DOHH2 (cell line): ENCODE measurements around the gene SLC16A4.

Source experiments
- H3F3A ChIP-seq: fragments of 200-600 bp; sonication (generic), shearing (Covaris generic); 2 replicates; pipeline ENCODE4 v1.6.0; 2016; ENCODE audit warnings: antibody characterized with exemption, mild to moderate bottlenecking; ENCODE audit not compliant: control insufficient read depth, insufficient read depth
- H3K27ac ChIP-seq: fragments of 200-600 bp; sonication (generic); 2 replicates; pipeline ENCODE4 v1.5.1; 2014; ENCODE audit warnings: low read depth, mild to moderate bottlenecking, low read length, moderate library complexity
- H3K27me3 ChIP-seq: fragments of 200-600 bp; sonication (generic); 2 replicates; pipeline ENCODE4 v1.6.1; 2014; ENCODE audit warnings: mild to moderate bottlenecking, low read length, mixed read lengths; ENCODE audit not compliant: control insufficient read depth
- H3K36me3 ChIP-seq: fragments of 200-600 bp; sonication (generic); 2 replicates; pipeline ENCODE4 v1.6.1; 2014; ENCODE audit warnings: mild to moderate bottlenecking, low read length, moderate library complexity, mixed read lengths; ENCODE audit not compliant: control insufficient read depth
- H3K4me1 ChIP-seq: fragments of 200-600 bp; sonication (generic); 2 replicates; pipeline ENCODE4 v1.6.1; 2014; ENCODE audit warnings: mild to moderate bottlenecking, low read length, mixed read lengths; ENCODE audit not compliant: control insufficient read depth
- H3K4me2 ChIP-seq: fragments of 200-600 bp; sonication (generic); 2 replicates; pipeline ENCODE4 v1.6.0; 2014; ENCODE audit warnings: mild to moderate bottlenecking, low read length, moderate library complexity
- H3K4me3 ChIP-seq: fragments of 200-600 bp; sonication (generic); 2 replicates; pipeline ENCODE4 v1.5.1; 2014; ENCODE audit warnings: mild to moderate bottlenecking, low read length, mixed read lengths
- H3K79me2 ChIP-seq: fragments of 200-600 bp; sonication (generic); 2 replicates; pipeline ENCODE4 v1.6.1; 2014; ENCODE audit warnings: mild to moderate bottlenecking, low read length, mixed read lengths; ENCODE audit not compliant: control insufficient read depth
- H3K9me2 ChIP-seq: fragments of 200-600 bp; sonication (generic); replicated peaks from 2 replicates; pipeline ENCODE4 v1.6.1; 2014; ENCODE audit warnings: mild to moderate bottlenecking, low read length, mixed read lengths; ENCODE audit not compliant: control insufficient read depth
- H3K9me3 ChIP-seq: fragments of 200-600 bp; sonication (generic); 2 replicates; pipeline ENCODE4 v1.6.1; 2014; ENCODE audit warnings: antibody characterized with exemption, low read length, mixed read lengths; ENCODE audit not compliant: control insufficient read depth, insufficient read depth
- H4K20me1 ChIP-seq: fragments of 200-600 bp; sonication (generic); 2 replicates; pipeline ENCODE4 v1.6.0; 2014; ENCODE audit warnings: low read depth, mild to moderate bottlenecking, antibody characterized with exemption, low read length, moderate library complexity; ENCODE audit not compliant: control insufficient read depth, insufficient read depth
- CTCF ChIP-seq: fragments of 200-600 bp; sonication (generic); IDR thresholded peaks from one replicate; pipeline ENCODE4 v1.5.1; 2014; ENCODE audit warnings: antibody characterized with exemption, mild to moderate bottlenecking, low read depth, low read length; ENCODE audit not compliant: poor library complexity, severe bottlenecking
- EZH2phosphoT487 ChIP-seq: fragments of 200-600 bp; sonication (generic); IDR thresholded peaks from 2 replicates; pipeline ENCODE4 v1.6.1; 2017; ENCODE audit warnings: borderline replicate concordance, mild to moderate bottlenecking, antibody characterized with exemption, low read length, moderate library complexity, mixed read lengths

The SLC16A4 gene

GRCh38 chr1:110390096-110390495 lies 730 bp downstream of the SLC16A4 start:
- no peak overlapping the region for H3K27ac ChIP-seq

GRCh38 chr1:110387048-110387754 lies 3.6 kb downstream of the SLC16A4 start:
- peak overlapping the region; percentile 81 for H3K4me2 ChIP-seq
- peaks cover 4% of the 10 kb centered on the region; the same call in 1 of the 2 replicates for H3K79me2 ChIP-seq
- no peaks in the 10 kb centered on the region for H4K20me1 ChIP-seq
- H3K27me3 ChIP-seq, result no peaks in the 10 kb centered on the region
- H3K9me3 ChIP-seq, result no peaks in the 10 kb centered on the region
- H3K4me1 ChIP-seq, result peaks cover 73% of the 10 kb centered on the region
- peak overlapping the region; percentile 64 for H3K4me3 ChIP-seq
- H3K9me2 ChIP-seq, result no peaks in the 10 kb centered on the region
- TF ChIP-seq EZH2phosphoT487, result no peak
- TF ChIP-seq CTCF, result no peak
- peak overlapping the region; percentile 99 for H3K27ac ChIP-seq
- peaks cover 37% of the 10 kb centered on the region for H3F3A ChIP-seq
- peaks cover 38% of the 10 kb centered on the region for H3K36me3 ChIP-seq

More at GRCh38 chr1:110390096-110390495, 730 bp downstream of the SLC16A4 start:
- no peak overlapping the region for H3K4me2 ChIP-seq
- H3K9me3 ChIP-seq, result no peaks in the 10 kb centered on the region
- TF ChIP-seq CTCF (no peak), EZH2phosphoT487 (no peak)
- H3F3A ChIP-seq, result peaks cover 19% of the 10 kb centered on the region
- peaks cover 40% of the 10 kb centered on the region for H3K36me3 ChIP-seq
- no peak overlapping the region for H3K4me3 ChIP-seq
- H3K4me1 ChIP-seq, result peaks cover 47% of the 10 kb centered on the region
- no peaks in the 10 kb centered on the region for H4K20me1 ChIP-seq
- no peaks in the 10 kb centered on the region for H3K9me2 ChIP-seq
- no peaks in the 10 kb centered on the region for H3K27me3 ChIP-seq
- H3K79me2 ChIP-seq, result peaks cover 4% of the 10 kb centered on the region; the same call in 1 of the 2 replicates

- Histone ChIP-seq H3K79me2 (peaks cover 4% of the 10 kb centered on the region; the same call in 1 of the 2 replicates), H3K4me3 (peak overlapping the region; percentile 64), H3K4me1 (peaks cover 92% of the 10 kb centered on the region), H3K27ac (peak overlapping the region; percentile 99), H3K9me3 (no peaks in the 10 kb centered on the region), H3K27me3 (no peaks in the 10 kb centered on the region), H3F3A (peaks cover 48% of the 10 kb centered on the region), H4K20me1 (no peaks in the 10 kb centered on the region), H3K9me2 (no peaks in the 10 kb centered on the region), H3K4me2 (peak overlapping the region; percentile 81), H3K36me3 (peaks cover 48% of the 10 kb centered on the region)
- TF ChIP-seq EZH2phosphoT487, result no peak
- TF ChIP-seq CTCF, result no peak
Measured at GRCh38 chr1:110385369-110385768, 5.5 kb downstream of the SLC16A4 start.
